Measurements from ENCODE around the gene ZNF460. TPM values are rescaled to one million over a fixed set of nuclear protein-coding genes. Genes with fewer than 3 reads are reported as not detected.

ZNF460 gene
- total and polyA plus RNA-seq, 2 of the 13 experiments (the other 11 are each of a cell fraction or from before 2014, with no cell fraction given): 14.5 to 44.8 TPM

DNA sequence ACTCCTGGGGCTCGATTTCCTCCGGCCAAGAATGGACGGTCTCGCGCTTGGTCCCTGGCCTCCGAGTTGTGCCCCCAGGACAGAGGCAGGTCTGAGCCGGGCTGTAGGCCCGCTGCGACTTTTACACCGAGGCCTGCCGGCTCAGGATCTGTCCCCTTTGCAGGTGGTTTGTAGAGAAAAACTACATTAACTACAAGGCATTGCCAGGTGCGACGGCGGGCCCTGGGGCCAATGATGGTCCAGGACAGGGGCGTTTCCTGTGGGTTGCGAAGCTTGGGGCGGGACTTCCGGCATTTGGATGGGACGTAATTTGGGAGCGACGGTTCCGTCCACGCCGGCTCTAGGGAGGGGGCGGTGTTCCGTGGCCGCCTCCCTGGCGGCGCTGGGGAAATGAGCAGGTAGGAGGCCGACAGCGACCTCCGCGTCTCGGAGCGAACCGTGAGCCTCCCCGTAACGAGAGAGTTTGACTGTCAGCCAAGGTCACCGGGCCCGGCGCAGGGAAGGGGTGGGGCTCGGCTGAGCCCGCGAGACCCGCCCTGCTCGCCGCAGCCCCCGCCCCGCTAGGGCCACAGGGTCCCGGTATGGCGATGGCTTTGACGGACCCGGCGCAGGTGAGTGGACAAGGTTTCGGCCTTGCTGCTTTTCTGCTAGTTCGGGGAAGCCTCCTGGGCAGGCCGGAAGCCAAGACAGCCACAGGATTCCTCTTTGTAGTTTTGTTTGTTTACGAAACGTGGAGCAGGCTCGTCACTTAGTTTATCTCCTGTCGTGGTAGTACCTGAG, 39.8 kb upstream of the ZNF460 start, which contains the start of gene ZNF805 (continued):
- TF ChIP-seq, protein P1, sequence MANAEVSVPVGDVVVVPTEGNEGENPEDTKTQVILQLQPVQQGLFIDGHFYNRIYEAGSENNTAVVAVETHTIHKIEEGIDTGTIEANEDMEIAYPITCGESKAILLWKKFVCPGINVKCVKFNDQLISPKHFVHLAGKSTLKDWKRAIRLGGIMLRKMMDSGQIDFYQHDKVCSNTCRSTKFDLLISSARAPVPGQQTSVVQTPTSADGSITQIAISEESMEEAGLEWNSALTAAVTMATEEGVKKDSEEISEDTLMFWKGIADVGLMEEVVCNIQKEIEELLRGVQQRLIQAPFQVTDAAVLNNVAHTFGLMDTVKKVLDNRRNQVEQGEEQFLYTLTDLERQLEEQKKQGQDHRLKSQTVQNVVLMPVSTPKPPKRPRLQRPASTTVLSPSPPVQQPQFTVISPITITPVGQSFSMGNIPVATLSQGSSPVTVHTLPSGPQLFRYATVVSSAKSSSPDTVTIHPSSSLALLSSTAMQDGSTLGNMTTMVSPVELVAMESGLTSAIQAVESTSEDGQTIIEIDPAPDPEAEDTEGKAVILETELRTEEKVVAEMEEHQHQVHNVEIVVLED (CRISPR knock-in tag; IDR thresholded peaks at IDR 0.05; ENCODE audit: borderline replicate concordance): peak; percentile 93
- TF ChIP-seq TARDBP (CRISPR knock-in tag; IDR thresholded peaks at IDR 0.05): peak; percentile 81; the same call in 1 of the 2 replicates
- TF ChIP-seq, protein P2, sequence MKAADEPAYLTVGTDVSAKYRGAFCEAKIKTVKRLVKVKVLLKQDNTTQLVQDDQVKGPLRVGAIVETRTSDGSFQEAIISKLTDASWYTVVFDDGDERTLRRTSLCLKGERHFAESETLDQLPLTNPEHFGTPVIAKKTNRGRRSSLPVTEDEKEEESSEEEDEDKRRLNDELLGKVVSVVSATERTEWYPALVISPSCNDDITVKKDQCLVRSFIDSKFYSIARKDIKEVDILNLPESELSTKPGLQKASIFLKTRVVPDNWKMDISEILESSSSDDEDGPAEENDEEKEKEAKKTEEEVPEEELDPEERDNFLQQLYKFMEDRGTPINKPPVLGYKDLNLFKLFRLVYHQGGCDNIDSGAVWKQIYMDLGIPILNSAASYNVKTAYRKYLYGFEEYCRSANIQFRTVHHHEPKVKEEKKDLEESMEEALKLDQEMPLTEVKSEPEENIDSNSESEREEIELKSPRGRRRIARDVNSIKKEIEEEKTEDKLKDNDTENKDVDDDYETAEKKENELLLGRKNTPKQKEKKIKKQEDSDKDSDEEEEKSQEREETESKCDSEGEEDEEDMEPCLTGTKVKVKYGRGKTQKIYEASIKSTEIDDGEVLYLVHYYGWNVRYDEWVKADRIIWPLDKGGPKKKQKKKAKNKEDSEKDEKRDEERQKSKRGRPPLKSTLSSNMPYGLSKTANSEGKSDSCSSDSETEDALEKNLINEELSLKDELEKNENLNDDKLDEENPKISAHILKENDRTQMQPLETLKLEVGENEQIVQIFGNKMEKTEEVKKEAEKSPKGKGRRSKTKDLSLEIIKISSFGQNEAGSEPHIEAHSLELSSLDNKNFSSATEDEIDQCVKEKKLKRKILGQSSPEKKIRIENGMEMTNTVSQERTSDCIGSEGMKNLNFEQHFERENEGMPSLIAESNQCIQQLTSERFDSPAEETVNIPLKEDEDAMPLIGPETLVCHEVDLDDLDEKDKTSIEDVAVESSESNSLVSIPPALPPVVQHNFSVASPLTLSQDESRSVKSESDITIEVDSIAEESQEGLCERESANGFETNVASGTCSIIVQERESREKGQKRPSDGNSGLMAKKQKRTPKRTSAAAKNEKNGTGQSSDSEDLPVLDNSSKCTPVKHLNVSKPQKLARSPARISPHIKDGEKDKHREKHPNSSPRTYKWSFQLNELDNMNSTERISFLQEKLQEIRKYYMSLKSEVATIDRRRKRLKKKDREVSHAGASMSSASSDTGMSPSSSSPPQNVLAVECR (CRISPR knock-in tag; IDR thresholded peaks at IDR 0.05; ENCODE audit: borderline replicate concordance): peak; percentile 99
- TF ChIP-seq DMAP1 (CRISPR knock-in tag; IDR thresholded peaks at IDR 0.05): peak; percentile 89
- no peak for TF ChIP-seq ZFP36L2 (CRISPR knock-in tag; IDR thresholded peaks at IDR 0.05)
- 0 out of 2 replicates have a peak, but pooled peaks have one; percentile 67 for TF ChIP-seq SMYD3 (CRISPR knock-in tag; IDR thresholded peaks at IDR 0.05)
- TF ChIP-seq ZNF12 (CRISPR knock-in tag; IDR thresholded peaks at IDR 0.05): no peak
- TF ChIP-seq, protein P3, sequence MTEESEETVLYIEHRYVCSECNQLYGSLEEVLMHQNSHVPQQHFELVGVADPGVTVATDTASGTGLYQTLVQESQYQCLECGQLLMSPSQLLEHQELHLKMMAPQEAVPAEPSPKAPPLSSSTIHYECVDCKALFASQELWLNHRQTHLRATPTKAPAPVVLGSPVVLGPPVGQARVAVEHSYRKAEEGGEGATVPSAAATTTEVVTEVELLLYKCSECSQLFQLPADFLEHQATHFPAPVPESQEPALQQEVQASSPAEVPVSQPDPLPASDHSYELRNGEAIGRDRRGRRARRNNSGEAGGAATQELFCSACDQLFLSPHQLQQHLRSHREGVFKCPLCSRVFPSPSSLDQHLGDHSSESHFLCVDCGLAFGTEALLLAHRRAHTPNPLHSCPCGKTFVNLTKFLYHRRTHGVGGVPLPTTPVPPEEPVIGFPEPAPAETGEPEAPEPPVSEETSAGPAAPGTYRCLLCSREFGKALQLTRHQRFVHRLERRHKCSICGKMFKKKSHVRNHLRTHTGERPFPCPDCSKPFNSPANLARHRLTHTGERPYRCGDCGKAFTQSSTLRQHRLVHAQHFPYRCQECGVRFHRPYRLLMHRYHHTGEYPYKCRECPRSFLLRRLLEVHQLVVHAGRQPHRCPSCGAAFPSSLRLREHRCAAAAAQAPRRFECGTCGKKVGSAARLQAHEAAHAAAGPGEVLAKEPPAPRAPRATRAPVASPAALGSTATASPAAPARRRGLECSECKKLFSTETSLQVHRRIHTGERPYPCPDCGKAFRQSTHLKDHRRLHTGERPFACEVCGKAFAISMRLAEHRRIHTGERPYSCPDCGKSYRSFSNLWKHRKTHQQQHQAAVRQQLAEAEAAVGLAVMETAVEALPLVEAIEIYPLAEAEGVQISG (CRISPR knock-in tag; IDR thresholded peaks at IDR 0.05): peak; percentile 94
- TF ChIP-seq RFX1 (IDR thresholded peaks at IDR 0.05): no peak
- peak; percentile 51 for TF ChIP-seq TBL1XR1 (IDR thresholded peaks at IDR 0.05; ENCODE audit: borderline replicate concordance, low read length, partially characterized antibody)
- TF ChIP-seq, protein P4, sequence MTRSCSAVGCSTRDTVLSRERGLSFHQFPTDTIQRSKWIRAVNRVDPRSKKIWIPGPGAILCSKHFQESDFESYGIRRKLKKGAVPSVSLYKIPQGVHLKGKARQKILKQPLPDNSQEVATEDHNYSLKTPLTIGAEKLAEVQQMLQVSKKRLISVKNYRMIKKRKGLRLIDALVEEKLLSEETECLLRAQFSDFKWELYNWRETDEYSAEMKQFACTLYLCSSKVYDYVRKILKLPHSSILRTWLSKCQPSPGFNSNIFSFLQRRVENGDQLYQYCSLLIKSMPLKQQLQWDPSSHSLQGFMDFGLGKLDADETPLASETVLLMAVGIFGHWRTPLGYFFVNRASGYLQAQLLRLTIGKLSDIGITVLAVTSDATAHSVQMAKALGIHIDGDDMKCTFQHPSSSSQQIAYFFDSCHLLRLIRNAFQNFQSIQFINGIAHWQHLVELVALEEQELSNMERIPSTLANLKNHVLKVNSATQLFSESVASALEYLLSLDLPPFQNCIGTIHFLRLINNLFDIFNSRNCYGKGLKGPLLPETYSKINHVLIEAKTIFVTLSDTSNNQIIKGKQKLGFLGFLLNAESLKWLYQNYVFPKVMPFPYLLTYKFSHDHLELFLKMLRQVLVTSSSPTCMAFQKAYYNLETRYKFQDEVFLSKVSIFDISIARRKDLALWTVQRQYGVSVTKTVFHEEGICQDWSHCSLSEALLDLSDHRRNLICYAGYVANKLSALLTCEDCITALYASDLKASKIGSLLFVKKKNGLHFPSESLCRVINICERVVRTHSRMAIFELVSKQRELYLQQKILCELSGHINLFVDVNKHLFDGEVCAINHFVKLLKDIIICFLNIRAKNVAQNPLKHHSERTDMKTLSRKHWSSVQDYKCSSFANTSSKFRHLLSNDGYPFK (CRISPR knock-in tag; IDR thresholded peaks at IDR 0.05; ENCODE audit: borderline replicate concordance): peak; percentile 85; the same call in 1 of the 2 replicates
- peak in 1 of 2 experiments; percentile 80; a peak in 1 of 4 replicates for TF ChIP-seq KLF16 (CRISPR knock-in tag; IDR thresholded peaks at IDR 0.05)
- peak; percentile 83; the same call in 1 of the 2 replicates for TF ChIP-seq SRY (CRISPR knock-in tag; IDR thresholded peaks at IDR 0.05)
- TF ChIP-seq PAX8 (CRISPR knock-in tag; IDR thresholded peaks at IDR 0.05; ENCODE audit: borderline replicate concordance): peak; percentile 69; the same call in 1 of the 2 replicates
- peak; percentile 99 for TF ChIP-seq ATF1 (CRISPR knock-in tag; IDR thresholded peaks at IDR 0.05)
